ENCODE data around the gene NRIP3.

- TF ChIP-seq CTCF (IDR thresholded peaks at IDR 0.05; ENCODE audit: low read depth, low read length, missing input control) (no peak), JUND (IDR thresholded peaks at IDR 0.05) (no peak), SP1 (IDR thresholded peaks at IDR 0.05) (no peak), ATF3 (IDR thresholded peaks at IDR 0.05) (no peak), NR2F2 (IDR thresholded peaks at IDR 0.05) (no peak), GABPA (IDR thresholded peaks at IDR 0.05 in 1 of 2, conservative IDR thresholded peaks at IDR 0.05 in 1 of 2) (no peak), FOXA2 (IDR thresholded peaks at IDR 0.05) (no peak), YY1 (IDR thresholded peaks at IDR 0.05) (no peak), RAD21 (IDR thresholded peaks at IDR 0.05) (no peak)
Observed at GRCh38 chr11:8989453-8989852, 14.3 kb downstream of the NRIP3 start.

Data from liver (tissue), 3 donors.